ENCODE results near the gene AKNA.

DNA sequence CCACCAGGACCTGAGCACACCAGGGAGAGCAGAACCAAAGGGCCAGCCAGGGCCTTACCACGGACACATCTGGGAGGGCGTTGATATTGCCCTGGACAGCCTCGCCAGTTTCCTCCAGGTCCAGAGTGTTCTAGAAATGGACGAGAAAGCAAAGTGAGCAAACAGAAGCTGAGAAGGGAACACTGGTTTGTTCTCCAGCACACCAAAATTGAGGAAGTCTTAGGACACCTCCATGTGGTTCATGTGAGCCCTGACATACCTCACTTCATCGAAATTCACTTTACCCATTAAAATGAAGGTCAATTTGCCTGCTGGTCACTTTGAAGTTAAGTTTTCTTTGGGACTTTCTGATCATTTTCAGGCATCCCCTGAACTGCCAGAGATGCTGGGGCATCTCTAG, 20.1 kb upstream of the AKNA start:
- TF ChIP-seq POLR2AphosphoS5 (IDR thresholded peaks at IDR 0.05; ENCODE audit: low read depth, low read length) (no peak), POLR2A (IDR thresholded peaks at IDR 0.05; ENCODE audit: low read depth, low read length) (no peak), TAF1 (IDR thresholded peaks at IDR 0.05; ENCODE audit: borderline replicate concordance, low read depth, low read length) (no peak)
